ENCODE results near the gene BNIP3.

- TF ChIP-seq CTCF (IDR thresholded peaks at IDR 0.05; ENCODE audit: low read depth, low read length) (no peak), EZH2phosphoT487 (IDR thresholded peaks at IDR 0.05; ENCODE audit: low read depth) (no peak)
These were observed 51.0 kb downstream of the BNIP3 start for GRCh38 chr10:131930586-131931330.

Data from OCI-LY3 (cell line).